Prostate gland (tissue), 2 donors: ENCODE measurements around the gene AP5B1.

ENCODE experiments used
- POLR2A ChIP-seq: fragments of 450-650 bp; IDR thresholded peaks from one replicate; pipeline ENCODE4 v1.6.1; 2016; ENCODE audit warnings: antibody characterized with exemption, mild to moderate bottlenecking
- POLR2AphosphoS5 ChIP-seq: sonication (generic); formaldehyde crosslinking; IDR thresholded peaks from one replicate; pipeline ENCODE4 v1.6.1; 2017; ENCODE audit warnings: antibody characterized with exemption
- TF ChIP-seq, protein P1 (sequence below), 4 experiments: fragments of 200-600 bp in 2 of 4; fragments of 450-650 bp in 2 of 4; sonication (generic) in 2 of 4; IDR thresholded peaks; 1 replicate in 3 of 4; 2 replicates in 1 of 4; pipeline ENCODE4 v1.5.1; 2016 to 2019; ENCODE audit warnings: antibody characterized with exemption in 4 of 4, mild to moderate bottlenecking in 2 of 4, moderate library complexity in 2 of 4

DNA sequence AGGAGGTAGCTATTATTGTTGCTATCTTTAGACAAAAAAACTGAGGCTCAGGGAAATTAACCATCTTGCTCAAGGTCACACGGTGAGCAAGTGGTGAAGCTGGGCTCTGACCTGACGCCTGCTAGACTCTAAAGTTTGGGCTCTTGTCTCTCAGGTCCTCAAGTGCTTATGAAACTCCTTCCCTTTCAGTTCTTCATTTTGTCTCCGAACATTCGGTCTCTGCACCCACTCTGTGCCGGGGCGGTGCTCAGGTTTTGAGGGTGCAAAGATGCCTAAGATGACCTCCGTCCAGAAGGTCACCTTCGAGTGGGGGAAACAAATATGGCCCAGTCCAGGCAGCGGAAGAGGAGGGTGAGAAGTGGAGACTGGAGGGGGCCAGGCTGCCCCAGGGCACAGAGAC is 22.1 kb upstream of the AP5B1 start:
- TF ChIP-seq, protein P1, sequence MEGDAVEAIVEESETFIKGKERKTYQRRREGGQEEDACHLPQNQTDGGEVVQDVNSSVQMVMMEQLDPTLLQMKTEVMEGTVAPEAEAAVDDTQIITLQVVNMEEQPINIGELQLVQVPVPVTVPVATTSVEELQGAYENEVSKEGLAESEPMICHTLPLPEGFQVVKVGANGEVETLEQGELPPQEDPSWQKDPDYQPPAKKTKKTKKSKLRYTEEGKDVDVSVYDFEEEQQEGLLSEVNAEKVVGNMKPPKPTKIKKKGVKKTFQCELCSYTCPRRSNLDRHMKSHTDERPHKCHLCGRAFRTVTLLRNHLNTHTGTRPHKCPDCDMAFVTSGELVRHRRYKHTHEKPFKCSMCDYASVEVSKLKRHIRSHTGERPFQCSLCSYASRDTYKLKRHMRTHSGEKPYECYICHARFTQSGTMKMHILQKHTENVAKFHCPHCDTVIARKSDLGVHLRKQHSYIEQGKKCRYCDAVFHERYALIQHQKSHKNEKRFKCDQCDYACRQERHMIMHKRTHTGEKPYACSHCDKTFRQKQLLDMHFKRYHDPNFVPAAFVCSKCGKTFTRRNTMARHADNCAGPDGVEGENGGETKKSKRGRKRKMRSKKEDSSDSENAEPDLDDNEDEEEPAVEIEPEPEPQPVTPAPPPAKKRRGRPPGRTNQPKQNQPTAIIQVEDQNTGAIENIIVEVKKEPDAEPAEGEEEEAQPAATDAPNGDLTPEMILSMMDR (IDR thresholded peaks at IDR 0.05), result no peak
- TF ChIP-seq POLR2A (no peak), POLR2AphosphoS5 (no peak)
